NCI-H1092 (cell line): Measurements from ENCODE around the gene EYS.
"Not testable (repeated sequence)": the region's sequence is repeated elsewhere in the genome, so short reads cannot be mapped to it uniquely, and the experiment has no call there.

Source experiments
- DNase-seq: peaks from one replicate; lab custom pipeline; 2025; lab: John Stamatoyannopoulos, UW

Gene EYS

GRCh38 chr6:63947792-63948529, 1759.1 kb downstream of the EYS start:
- no peak for DNase-seq

GRCh38 chr6:63945987-63946386, 1761.0 kb downstream of the EYS start:
- DNase-seq = no peak

GRCh38 chr6:63943826-63944225, 1763.2 kb downstream of the EYS start:
- no peak for DNase-seq

GRCh38 chr6:63941747-63942470, 1765.1 kb downstream of the EYS start:
- DNase-seq = no peak

GRCh38 chr6:63940056-63940455, 1767.0 kb downstream of the EYS start:
- no peak for DNase-seq

GRCh38 chr6:63936399-63936798, 1770.6 kb downstream of the EYS start:
- no peak for DNase-seq

- DNase-seq = no peak
These were observed 1771.3 kb downstream of the EYS start for GRCh38 chr6:63935732-63936131.

GRCh38 chr6:63933948-63934347, 1773.1 kb downstream of the EYS start:
- not testable (repeated sequence) for DNase-seq

GRCh38 chr6:63930848-63931247, 1776.2 kb downstream of the EYS start:
- no peak for DNase-seq

GRCh38 chr6:63929111-63929510, 1777.9 kb downstream of the EYS start:
- DNase-seq = no peak

GRCh38 chr6:63928613-63929012, 1778.4 kb downstream of the EYS start:
- no peak for DNase-seq

GRCh38 chr6:63926950-63927927, 1779.8 kb downstream of the EYS start:
- DNase-seq = no peak

- no peak for DNase-seq
These were observed 1780.7 kb downstream of the EYS start for GRCh38 chr6:63926258-63926780.

- no peak for DNase-seq
These were observed 1783.8 kb downstream of the EYS start for GRCh38 chr6:63923139-63923739.

- no peak for DNase-seq
These were observed 1787.4 kb downstream of the EYS start for GRCh38 chr6:63919556-63920110.

- no peak for DNase-seq
These were observed 1794.1 kb downstream of the EYS start for GRCh38 chr6:63912887-63913286.

GRCh38 chr6:63910863-63911551, 1796.0 kb downstream of the EYS start:
- no peak for DNase-seq

- no peak for DNase-seq
These were observed 1802.3 kb downstream of the EYS start for GRCh38 chr6:63904650-63905248.

- no peak for DNase-seq
These were observed 1807.5 kb downstream of the EYS start for GRCh38 chr6:63899550-63899949.

- no peak for DNase-seq
These were observed 1809.1 kb downstream of the EYS start for GRCh38 chr6:63897952-63898351.
